Gastrocnemius medialis (tissue), 4 donors: Measurements from ENCODE around the gene RAB3A. TPM values are rescaled to one million over a fixed set of nuclear protein-coding genes. Genes with fewer than 3 reads are reported as not detected.
"Not testable (repeated sequence)": the region's sequence is repeated elsewhere in the genome, so short reads cannot be mapped to it uniquely, and the experiment has no call there.

Experiments used
- ATAC-seq, 2 donors: fragments of 150-250 bp; one replicate each; pipeline ENCODE4 v1.9.1; 2016
- DNase-seq, 2 donors: peaks; one replicate each; pipeline ENCODE4 v3.0.0-alpha.2; 2019
- H3K27ac ChIP-seq, 4 donors: fragments of 200-600 bp; sonication (generic); 1 replicate in 1 of 4; 2 replicates in 3 of 4; pipeline ENCODE4 v1.5.1; 2016 to 2018; ENCODE audit warnings: mild to moderate bottlenecking in 2 of 4, moderate library complexity in 1 of 4
- H3K27me3 ChIP-seq, 3 donors: fragments of 200-600 bp; sonication (generic) in 2 of 3; 1 replicate in 1 of 3; 2 replicates in 2 of 3; pipeline versions ENCODE4 v1.5.1 to v1.6.0; 2016 to 2019; ENCODE audit warnings: mild to moderate bottlenecking in 1 of 3, moderate library complexity in 1 of 3
- H3K36me3 ChIP-seq, 2 donors: fragments of 200-600 bp; sonication (generic) in 1 of 2; one replicate each; pipeline ENCODE4 v1.5.1; 2017 to 2018
- H3K4me1 ChIP-seq, 2 donors: fragments of 200-600 bp; sonication (generic) in 1 of 2; one replicate each; pipeline ENCODE4 v1.5.1; 2016 to 2017; ENCODE audit warnings: mild to moderate bottlenecking in 2 of 2
- H3K4me3 ChIP-seq, 4 donors: fragments of 200-600 bp; sonication (generic) in 3 of 4; 1 replicate in 1 of 4; 2 replicates in 3 of 4; pipeline ENCODE4 v1.5.1; 2016 to 2019; ENCODE audit warnings: mild to moderate bottlenecking in 2 of 4
- H3K9me3 ChIP-seq, 3 donors: fragments of 200-600 bp; sonication (generic) in 2 of 3; 1 replicate in 1 of 3; 2 replicates in 2 of 3; pipeline ENCODE4 v1.5.1; 2016 to 2019
- POLR2A ChIP-seq, 2 donors: fragments of 450-650 bp; IDR thresholded peaks; one replicate each; pipeline ENCODE4 v1.6.1; 2017; ENCODE audit warnings: antibody characterized with exemption in 2 of 2, mild to moderate bottlenecking in 2 of 2, moderate library complexity in 2 of 2
- in situ Hi-C, 4 donors: fragments of 200-750 bp; cut with MboI; loops; one replicate each; pipeline versions ENCODE4 v1.15.0 to v1.8.0; 2017; ENCODE audit warnings: low sequenced_read_pairs in 4 of 4
- intact Hi-C: fragments of 100-400 bp; cut with DNase I; formaldehyde crosslinking; loops from one replicate; pipeline ENCODE4 v1.15.1; 2023; ENCODE audit warnings: low total_unique reads
- total RNA-seq, 4 donors: library from RNA; depleted of rRNA; stranded (reverse); fragments of >200 nt; gene quantifications; one replicate each; pipeline versions ENCODE4 v1.1.0 to v1.2.3, GENCODE V29; 2016
- TF ChIP-seq, protein P1 (sequence below), 5 experiments: fragments of 450-650 bp in 3 of 5; fragments of 200-600 bp in 2 of 5; sonication (generic) in 2 of 5; IDR thresholded peaks in 4 of 5; conservative IDR thresholded peaks in 1 of 5; 1 replicate in 4 of 5; 2 replicates in 1 of 5; pipeline ENCODE4 v1.5.1; 2016 to 2019; ENCODE audit warnings: antibody characterized with exemption in 5 of 5, mild to moderate bottlenecking in 3 of 5, moderate library complexity in 3 of 5

RAB3A gene
- total RNA-seq, 4 donors from 2014 or later: 0.51 to 2.3 TPM; not detected in 2

DNA sequence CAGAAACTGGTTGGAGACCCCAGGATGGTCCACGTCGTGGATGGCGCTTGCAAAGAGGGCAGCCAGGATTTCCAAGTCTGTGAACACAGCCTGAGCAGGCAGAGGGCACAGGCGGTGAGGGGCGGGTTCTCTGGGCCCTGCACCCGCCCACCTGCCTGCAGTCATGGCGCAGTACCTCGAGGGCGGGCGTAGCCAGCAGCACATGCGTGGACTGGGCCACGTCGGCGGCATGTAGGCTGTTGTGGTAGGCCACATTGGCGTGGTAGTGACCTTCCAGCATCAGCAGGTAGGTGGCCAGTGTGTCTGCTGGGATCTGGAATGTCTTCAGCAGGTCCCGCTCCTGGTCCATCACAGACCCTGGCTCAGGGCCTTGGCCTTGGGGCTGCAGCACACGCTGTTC, 14.3 kb upstream of the RAB3A start:
- ATAC-seq (no peak), DNase-seq (no peak)
- Histone ChIP-seq H3K36me3 (no peaks in the 10 kb centered on the region), H3K4me3 (no peak overlapping the region), H3K27me3 (peaks cover 0 to 6% (median 0%) of the 10 kb centered on the region in 3 donors), H3K27ac (no peak overlapping the region), H3K4me1 (no peaks in the 10 kb centered on the region), H3K9me3 (no peaks in the 10 kb centered on the region)
- in situ Hi-C loops: no loop called here
- intact Hi-C loops: no loop called here
- TF ChIP-seq, protein P1, sequence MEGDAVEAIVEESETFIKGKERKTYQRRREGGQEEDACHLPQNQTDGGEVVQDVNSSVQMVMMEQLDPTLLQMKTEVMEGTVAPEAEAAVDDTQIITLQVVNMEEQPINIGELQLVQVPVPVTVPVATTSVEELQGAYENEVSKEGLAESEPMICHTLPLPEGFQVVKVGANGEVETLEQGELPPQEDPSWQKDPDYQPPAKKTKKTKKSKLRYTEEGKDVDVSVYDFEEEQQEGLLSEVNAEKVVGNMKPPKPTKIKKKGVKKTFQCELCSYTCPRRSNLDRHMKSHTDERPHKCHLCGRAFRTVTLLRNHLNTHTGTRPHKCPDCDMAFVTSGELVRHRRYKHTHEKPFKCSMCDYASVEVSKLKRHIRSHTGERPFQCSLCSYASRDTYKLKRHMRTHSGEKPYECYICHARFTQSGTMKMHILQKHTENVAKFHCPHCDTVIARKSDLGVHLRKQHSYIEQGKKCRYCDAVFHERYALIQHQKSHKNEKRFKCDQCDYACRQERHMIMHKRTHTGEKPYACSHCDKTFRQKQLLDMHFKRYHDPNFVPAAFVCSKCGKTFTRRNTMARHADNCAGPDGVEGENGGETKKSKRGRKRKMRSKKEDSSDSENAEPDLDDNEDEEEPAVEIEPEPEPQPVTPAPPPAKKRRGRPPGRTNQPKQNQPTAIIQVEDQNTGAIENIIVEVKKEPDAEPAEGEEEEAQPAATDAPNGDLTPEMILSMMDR (IDR thresholded peaks at IDR 0.05 in 4 of 5, conservative IDR thresholded peaks at IDR 0.05 in 1 of 5): no peak
- no peak for TF ChIP-seq POLR2A (IDR thresholded peaks at IDR 0.05)

DNA sequence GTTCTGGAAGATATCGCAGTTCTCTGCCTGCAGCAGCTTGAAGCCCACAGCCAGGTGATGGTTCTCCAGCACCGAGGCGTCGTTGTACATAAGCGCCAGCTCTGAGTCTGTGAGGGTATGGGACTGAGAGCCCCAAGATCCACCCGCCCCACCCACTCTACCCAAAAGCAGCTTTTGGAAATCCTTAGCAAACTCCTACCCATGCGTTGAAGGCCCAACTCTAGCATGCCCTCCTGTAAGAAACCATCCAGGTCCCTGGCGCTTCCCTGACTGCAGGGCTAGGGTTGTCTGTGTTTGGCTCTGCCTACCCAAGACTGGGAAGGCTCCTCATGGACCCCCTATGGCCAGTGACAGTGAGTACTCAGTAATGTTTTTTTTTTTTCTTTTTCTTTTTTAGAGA, 12.9 kb upstream of the RAB3A start:
- in situ Hi-C loops: no loop called here
- Histone ChIP-seq H3K4me3 (no peak overlapping the region), H3K4me1 (no peaks in the 10 kb centered on the region), H3K27ac (no peak overlapping the region), H3K27me3 (peaks cover 0 to 6% (median 0%) of the 10 kb centered on the region in 3 donors), H3K9me3 (no peaks in the 10 kb centered on the region), H3K36me3 (no peaks in the 10 kb centered on the region)
- no peak for TF ChIP-seq POLR2A (IDR thresholded peaks at IDR 0.05)
- TF ChIP-seq, protein P1 (IDR thresholded peaks at IDR 0.05 in 4 of 5, conservative IDR thresholded peaks at IDR 0.05 in 1 of 5): no peak
- intact Hi-C loops: loop anchor here (1.0 kb wide), 1 partner anchor 35 kb away; no protein-coding TSS in a partner anchor
- DNase-seq (no peak), ATAC-seq (no peak)

DNA sequence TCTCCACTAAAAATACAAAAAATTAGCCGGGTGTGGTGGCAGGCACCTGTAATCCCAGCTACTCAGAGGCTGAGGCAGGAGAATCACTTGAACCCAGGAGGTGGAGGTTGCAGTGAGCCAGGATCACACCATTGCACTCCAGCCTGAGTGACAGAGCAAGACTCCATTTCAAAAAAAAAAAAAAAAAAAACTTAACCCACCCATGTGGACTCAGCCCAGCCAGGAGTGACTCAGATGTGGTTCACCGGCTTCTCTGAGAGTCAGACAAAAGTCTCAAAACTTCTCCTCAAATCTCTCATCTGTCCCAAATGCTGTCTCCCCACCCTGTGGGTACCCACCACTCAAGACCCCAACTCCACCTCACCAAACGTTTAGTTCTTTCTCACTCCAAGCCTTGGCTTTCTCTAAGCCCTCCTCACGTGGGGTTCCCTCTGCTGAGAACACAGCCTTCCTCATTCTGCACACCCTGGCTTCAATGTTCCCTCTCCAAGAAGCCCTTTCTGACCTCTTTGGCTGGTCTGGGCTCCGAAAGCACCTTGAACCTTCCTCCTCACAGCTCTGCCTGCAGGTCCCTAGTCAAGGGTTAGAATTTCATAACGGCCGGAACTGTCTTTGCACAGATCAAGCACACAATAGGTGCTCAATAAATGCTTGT, 11.1 kb upstream of the RAB3A start:
- H3K4me3 ChIP-seq: no peak overlapping the region
- no peaks in the 10 kb centered on the region for H3K4me1 ChIP-seq
- no peak for TF ChIP-seq POLR2A (IDR thresholded peaks at IDR 0.05)
- TF ChIP-seq, protein P1 (IDR thresholded peaks at IDR 0.05 in 4 of 5, conservative IDR thresholded peaks at IDR 0.05 in 1 of 5): no peak
- in situ Hi-C loops: loop anchor here in 1 of 4 donors (5.0 kb wide), 1 partner anchor 37 kb away; no protein-coding TSS in a partner anchor
- no peak for ATAC-seq
- intact Hi-C loops: no loop called here
- no peak for DNase-seq
- no peaks in the 10 kb centered on the region for H3K9me3 ChIP-seq
- H3K36me3 ChIP-seq: no peaks in the 10 kb centered on the region
- H3K27me3 ChIP-seq: no peaks in the 10 kb centered on the region
- no peak overlapping the region for H3K27ac ChIP-seq

DNA sequence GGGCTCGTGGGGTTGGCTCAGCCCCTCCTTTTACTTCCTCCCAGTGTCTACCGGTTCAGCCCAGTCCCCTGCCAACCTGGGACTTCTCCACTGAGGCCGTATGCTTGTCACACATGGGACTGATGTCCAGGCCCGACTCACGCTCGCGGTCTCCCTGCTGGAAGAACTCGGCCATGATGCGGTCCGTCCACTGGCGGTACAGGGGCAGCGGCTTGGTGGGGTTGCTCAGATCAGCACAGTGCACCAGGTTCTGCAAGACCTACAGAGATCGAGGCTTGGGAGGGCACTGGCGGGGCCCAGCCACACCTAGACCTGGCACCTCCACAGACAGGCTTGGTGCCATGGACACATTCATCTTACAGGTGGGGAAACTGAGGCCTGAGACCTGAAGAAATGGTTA, 7.8 kb upstream of the RAB3A start:
- DNase-seq: no peak
- ATAC-seq: no peak
- Histone ChIP-seq H3K27me3 (no peaks in the 10 kb centered on the region), H3K4me3 (no peak overlapping the region), H3K36me3 (no peaks in the 10 kb centered on the region), H3K27ac (no peak overlapping the region), H3K9me3 (no peaks in the 10 kb centered on the region), H3K4me1 (peaks cover 0 to 3% of the 10 kb centered on the region in 2 donors)
- no peak for TF ChIP-seq POLR2A (IDR thresholded peaks at IDR 0.05)
- TF ChIP-seq, protein P1 (IDR thresholded peaks at IDR 0.05 in 4 of 5, conservative IDR thresholded peaks at IDR 0.05 in 1 of 5): no peak
- in situ Hi-C loops (loop anchor here in 1 of 4 donors (5.0 kb wide), 1 partner anchor 41 kb away; no protein-coding TSS in a partner anchor), intact Hi-C loops (no loop called here)

DNA sequence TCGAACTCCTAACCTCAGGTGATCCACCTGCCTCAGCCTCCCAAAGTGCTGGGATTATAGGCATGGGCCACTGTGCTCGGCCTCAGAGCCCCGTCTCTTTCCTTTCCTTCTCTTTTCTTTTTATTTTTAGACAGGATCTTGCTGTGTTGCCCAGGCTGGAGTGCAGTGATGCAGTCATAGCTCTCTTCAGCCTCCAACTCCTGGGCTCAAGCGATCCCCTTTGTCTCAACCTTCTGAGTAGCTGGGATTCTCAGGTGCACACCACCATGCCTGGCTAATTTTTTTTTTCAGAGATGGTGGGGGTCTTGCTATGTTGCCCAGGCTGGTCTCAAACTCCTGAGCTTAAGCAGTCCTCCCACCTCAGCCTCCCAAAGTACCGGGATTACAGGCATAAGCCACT, 6.1 kb upstream of the RAB3A start:
- intact Hi-C loops (loop anchor here (5.0 to 10.0 kb wide), 2 partner anchors 112 to 205 kb away; partner anchors contain the start of genes LSM4 and SSBP4), in situ Hi-C loops (loop anchor here in 2 of 4 donors (5.0 kb wide), 2 partner anchors 37 to 42 kb away; no protein-coding TSS in a partner anchor)
- DNase-seq, ATAC-seq, H3K4me3 ChIP-seq, H3K36me3 ChIP-seq, H3K27ac ChIP-seq, H3K4me1 ChIP-seq, H3K9me3 ChIP-seq, H3K27me3 ChIP-seq: not testable (repeated sequence)
